Stimulated activated CD4-positive, alpha-beta T cell treated with anti-CD3 and anti-CD28 coated beads, Interleukin-2, amount 100 ng/mL, for 24 hours (primary cell): ENCODE measurements around the gene ZNF320.
"Not testable (repeated sequence)": the region's sequence is repeated elsewhere in the genome, so short reads cannot be mapped to it uniquely, and the experiment has no call there.

ENCODE experiments used
- DNase-seq, 2 donors: peaks; one replicate each; pipeline ENCODE4 v3.0.0-alpha.2; 2020

Gene ZNF320

DNA sequence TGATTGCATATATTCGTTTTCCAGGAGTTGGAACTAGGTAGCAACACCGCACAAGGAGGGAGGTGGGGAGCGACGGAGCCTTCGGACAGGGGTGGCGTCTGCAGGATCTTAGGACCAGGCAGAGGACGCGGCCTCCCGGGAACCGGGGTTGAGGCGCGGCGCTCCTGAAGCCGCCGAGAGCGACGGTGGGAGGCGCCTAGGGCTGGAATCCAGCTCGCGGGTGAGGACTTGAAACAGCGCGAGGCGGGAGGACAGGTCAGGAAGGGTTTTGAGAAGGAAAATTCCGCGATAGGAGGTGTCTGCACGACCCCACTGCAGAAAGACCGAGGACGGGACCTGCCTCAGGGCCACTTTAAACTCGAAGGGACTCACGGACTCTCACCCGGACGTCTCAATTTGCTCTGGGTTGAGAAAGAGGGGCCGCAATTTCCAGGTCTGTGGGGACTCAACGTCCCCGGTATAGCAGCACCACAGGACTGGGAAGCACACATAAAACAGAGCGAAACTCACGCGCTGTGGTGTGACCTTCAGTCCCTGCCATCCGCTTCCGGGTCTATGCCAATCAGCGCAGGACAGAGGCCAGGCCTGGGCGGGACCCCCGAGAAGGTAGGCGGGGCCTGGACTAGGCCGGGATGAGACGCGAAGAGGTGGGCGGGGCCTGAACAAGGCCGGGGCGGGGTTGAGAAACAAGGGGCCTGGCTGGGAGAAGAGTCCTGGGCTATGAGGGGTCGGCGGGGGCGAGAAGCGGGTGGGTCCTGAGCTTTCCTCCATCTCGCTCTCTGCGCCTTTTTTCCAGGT is at the start of gene ZNF320:
ZNF320 (minus strand) TSS at position 498 of the 798 bp plus-strand sequence. CDS start 7,380 bp downstream, outside the sequence.
- peak; percentile 87 to 90 for DNase-seq

DNA sequence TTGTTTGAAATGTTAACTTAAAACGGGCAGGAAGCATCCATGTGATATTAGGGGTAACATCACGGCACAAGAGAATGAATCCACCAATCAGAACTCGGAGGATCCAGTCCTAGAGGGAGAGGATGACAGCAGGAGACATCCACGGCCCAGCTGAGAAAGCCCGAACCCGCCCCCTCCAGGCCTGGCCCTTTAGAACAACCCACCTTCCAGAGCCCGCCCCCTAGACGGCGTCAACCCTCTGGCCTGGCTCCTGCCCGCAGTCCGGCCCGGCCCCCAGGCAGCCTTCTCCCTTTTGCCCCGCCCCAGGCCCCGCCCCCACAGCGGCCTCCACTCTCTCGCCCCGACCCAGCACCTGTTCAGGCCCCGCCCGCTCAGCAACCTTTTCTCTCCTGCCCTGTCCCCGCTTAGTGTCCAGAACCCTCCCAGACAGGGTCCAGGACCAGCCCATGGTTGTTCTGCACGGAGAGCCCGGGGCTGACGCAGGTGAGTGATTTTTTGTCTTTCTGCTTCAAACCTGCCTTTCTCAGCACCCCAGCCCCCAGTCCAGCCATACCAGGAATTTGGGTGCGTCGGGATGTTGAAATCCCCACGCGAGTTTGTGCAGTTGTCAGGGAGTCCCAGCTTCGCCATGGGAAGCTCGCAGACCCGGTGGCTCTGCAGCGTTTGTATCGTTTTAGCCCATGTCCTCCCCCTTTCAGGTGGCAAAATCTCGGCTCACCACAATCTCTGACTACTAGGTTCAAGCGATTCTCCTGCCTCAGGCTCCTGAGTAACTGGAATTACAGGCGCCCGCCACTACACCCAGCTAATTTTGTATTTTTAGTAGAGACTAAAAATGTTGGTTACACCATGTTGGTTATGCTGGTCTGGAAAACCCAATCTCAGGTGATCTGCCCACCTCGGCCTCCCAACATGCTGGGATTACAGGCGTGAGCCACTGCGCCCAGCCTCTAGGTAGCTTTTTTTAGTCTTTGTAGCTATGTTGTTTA is 49.2 kb upstream of the ZNF320 start:
- peak in 1 of 2 donors; percentile 2 for DNase-seq

DNA sequence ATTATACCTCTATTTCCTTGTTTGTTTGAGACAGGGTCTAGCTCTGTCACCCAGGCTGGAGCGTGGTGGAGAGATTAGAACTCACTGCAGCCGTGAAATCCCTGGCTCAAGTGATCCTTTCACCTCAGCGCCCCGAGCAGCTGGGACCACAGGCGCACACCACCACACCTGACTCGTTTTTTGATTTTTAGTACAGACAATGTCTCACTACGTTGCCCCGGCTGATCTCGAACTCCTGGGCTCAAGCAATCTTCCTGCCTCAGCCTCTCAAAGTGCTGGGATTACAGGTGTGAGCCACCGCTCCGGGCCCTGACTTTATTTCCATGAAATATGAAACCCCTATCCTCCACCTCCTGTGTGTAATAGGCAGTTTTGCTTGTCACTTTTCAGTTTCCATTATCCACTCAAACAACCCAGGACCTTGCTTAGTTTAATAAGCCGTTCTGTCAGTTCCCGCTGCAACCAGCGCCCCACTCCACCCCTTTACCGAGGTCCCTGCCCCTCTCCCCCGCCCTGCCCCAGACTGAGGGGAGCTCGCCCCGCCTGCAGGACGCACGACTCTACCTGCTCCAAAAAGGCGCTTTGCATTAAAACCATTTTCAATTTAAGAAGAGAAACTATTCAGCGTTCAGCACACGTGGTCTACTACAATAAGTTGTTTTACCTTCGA is 48.4 kb upstream of the ZNF320 start:
- DNase-seq = no peak

- DNase-seq = not testable (repeated sequence)
Measured at GRCh38 chr19:52944703-52945493, 47.5 kb upstream of the ZNF320 start.

- no peak for DNase-seq
Measured at GRCh38 chr19:52943884-52944643, 46.6 kb upstream of the ZNF320 start.

DNA sequence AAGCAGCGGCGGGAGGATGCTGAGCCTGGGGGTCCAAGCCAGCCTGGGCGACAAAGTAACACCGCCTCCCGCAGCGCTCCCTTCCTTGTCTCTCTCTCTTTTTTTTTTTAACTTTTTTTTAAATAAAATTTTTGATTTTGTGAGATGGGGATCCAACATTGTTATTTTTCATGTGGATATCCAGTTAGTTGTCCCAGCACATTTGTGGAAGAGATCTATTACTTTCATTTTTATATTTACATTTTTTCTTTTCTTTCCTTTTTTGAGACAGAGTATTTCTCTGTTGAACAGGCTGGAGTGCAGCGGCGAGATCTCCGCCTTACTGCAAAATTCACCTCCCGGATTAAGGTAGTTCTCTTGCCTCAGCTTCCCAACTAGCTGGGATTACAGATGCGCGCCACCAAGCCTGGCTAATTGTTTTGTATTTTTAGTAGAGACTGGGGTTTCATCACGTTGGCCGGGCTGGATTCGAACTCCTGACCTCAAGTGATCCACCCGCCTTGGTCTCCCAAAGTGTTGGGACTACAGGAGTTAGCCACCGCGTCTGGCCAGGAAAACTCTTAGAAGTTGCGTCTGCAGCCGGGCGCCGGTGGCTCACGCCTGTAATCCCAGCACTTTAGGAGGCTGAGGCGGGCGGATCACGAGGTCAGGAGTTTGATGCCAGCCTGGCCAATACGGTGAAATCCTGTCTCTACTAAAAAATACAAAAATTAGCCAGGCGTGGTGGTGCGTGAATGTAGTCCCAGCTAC is 45.9 kb upstream of the ZNF320 start:
- no peak for DNase-seq

DNA sequence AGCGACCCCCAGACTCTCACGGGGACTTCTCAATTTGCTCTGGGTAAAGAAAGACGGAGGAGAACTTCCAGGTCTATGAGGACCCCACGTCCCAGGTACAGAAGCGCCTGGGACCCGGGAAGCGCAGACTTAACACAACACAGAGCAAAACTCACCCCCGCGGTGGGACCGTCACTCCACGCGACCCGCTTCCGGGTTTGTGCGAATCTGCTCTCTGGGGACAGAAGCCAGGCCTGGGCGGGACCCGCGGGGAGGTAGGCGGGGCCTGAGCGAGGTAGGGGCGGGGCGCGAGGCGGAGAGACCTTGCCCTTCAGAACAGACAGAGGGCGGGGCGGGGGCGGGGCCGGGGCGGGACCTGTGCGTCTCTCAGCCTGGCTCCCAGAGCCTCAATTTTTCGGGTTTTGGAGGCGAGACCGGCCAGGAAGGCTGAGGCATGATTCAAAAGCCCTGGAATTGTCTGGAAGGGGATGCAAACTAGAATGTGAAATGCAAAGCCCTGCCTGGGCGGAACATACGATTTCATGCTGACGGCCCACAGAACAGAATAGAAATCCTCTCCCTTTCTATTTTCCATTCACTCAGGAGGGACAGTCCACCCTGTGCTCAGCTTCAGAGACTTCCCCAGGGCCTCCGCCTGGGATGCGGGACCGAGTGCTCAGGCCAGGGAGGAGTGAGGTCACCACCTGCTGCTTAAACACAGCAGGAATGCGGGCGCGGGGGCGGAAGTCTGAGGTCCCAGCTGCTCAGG is 45.1 kb upstream of the ZNF320 start:
- DNase-seq = peak; percentile 92

DNA sequence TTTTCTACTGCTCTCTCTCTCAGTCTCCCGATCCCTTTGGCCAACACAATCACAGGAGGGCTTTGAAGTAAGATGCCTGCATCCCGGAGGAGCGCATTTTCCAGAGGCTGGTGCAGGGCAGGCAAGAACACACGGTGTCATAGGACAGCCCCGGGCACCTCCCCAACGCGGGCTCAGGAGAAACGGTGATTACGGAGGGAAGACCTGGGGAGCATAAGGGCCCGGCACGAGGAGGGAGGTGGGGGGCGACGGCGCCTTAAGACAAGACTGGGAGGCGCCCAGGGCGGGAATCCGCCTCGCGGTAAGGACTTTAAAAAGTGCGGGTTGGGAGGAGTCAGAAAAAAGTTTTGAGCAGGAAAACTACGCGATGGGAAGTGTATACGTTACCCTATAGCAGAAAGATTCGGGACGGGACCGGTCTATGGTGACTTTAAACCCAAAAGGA is 44.5 kb upstream of the ZNF320 start:
- peak; percentile 21 to 25 for DNase-seq

DNA sequence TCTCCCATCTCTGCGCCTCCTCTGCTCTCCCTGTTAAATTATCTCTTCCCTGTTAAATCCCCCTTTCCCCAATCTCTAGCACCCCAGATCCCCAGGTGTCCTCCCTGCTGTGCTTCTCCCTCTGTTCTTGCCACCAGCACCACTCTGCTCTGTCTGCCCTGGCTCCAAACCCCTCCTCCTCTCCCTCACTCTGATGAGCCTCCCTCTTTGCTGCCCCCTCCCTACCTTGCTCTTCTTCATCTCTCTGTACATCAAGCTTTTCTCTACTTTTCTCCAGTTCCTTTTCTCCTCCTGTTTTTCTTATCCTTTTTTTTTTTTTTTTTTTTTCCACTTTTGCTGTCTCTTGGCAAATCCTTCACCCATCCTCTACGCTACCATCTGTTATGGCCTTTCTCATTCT is 44.1 kb upstream of the ZNF320 start:
- not testable (repeated sequence) for DNase-seq

DNA sequence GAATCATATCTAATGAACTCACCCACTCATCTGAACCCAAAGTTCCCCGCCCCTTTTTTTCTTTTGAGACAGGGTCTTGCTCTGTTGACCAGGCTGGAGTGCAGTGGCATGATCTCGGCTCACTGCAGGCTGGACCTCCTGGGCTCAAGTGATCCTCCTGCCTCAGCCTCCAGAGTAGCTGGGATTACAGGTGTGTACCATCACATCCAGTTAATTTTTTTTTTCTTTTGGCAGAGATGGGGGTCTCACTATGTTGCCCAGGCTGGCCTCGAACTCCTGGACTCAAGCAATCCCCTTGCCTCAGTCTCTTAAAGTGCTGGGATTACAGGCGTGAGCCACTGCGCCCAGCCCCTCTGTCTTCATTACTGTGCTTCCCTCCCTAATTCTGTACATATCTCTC is 43.5 kb upstream of the ZNF320 start:
- not testable (repeated sequence) for DNase-seq

GRCh38 chr19:52938761-52939160 is 41.3 kb upstream of the ZNF320 start:
- DNase-seq = no peak

GRCh38 chr19:52936954-52937325 is 39.5 kb upstream of the ZNF320 start:
- no peak for DNase-seq

GRCh38 chr19:52936151-52936953 is 38.9 kb upstream of the ZNF320 start:
- no peak for DNase-seq

GRCh38 chr19:52935434-52935833 is 38.0 kb upstream of the ZNF320 start:
- DNase-seq = no peak

DNA sequence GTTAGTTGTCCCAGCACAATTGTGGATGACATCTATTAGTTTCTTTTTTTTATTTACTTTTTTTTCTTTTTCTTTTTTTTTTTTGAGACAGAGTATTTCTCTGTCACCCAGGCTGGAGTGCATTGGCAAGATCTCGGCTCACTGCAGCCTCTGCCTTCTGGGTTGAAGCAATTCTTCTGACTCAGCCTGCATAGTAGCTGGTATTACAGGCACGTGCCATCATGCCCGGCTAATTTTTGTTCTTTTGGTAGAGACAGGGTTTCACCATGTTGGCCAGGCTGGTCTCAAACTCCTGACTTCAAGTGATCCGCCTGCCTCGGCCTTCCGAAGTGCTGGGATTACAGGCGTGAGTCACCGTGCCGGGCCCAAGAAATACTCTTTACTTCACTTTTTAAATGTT is 27.2 kb upstream of the ZNF320 start:
- DNase-seq = not testable (repeated sequence)

- DNase-seq = no peak
Measured at GRCh38 chr19:52923778-52924593, 26.6 kb upstream of the ZNF320 start.

DNA sequence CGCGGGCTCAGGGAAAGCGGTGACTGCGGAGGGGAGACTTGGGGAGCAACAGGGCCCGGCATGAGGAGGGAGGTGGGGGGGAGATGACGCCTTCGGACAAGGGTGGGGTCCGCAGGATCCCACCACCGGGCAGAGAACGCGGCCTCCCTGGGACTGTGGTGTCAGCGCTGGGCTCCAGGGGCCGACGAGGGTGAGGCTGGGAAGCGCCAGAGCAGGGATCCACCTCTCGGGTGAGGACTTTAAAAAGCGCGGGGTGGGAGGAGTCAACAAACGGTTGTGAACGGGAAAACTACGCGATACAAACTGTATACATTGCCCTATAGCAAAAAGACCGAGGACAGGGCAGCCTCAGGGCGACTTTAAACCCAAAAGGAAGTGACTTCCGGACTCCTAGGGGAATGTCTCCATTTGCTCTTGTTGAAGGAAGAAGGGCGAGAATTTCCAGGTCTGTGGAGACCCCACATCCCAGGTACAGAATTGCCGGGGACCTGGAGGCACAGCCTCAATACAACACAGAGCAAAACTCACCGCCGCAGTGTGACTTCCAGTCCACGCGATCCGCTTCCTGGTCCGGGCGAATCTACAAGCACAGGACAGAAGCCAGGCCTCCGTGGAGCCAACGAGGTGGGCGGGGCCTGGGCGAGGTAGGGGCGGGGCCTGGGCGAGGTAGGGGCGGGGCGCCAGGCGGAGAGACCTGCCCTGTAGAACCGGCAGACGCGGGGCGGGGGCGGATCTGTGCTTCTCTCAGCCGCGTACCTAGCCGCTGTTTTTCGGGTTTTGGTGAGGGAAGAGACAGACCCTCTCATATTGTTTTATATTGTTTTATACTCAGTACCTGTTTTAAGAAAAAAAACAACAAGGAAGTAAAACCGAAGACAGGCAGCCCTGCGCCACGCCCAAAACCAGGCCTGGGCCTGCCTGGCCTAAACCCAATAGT is 25.7 kb upstream of the ZNF320 start, which contains the start of gene ZNF888:
ZNF888 (minus strand) TSS at position 588 of the 937 bp plus-strand sequence. CDS start 5,555 bp downstream, outside the sequence.
- peak; percentile 82 for DNase-seq
